GM18519 (cell line): ENCODE measurements around the gene ZYX.
"Not testable (repeated sequence)": the region's sequence is repeated elsewhere in the genome, so short reads cannot be mapped to it uniquely, and the experiment has no call there.

ENCODE experiments used
- ATAC-seq: cut with Tn5 transposase; IDR thresholded peaks from one replicate; pipeline ENCODE4 v1.9.1; 2021; ENCODE audit warnings: mild to moderate bottlenecking, moderate library complexity; ENCODE audit not compliant: unreplicated experiment, low FRiP score

ZYX gene

DNA sequence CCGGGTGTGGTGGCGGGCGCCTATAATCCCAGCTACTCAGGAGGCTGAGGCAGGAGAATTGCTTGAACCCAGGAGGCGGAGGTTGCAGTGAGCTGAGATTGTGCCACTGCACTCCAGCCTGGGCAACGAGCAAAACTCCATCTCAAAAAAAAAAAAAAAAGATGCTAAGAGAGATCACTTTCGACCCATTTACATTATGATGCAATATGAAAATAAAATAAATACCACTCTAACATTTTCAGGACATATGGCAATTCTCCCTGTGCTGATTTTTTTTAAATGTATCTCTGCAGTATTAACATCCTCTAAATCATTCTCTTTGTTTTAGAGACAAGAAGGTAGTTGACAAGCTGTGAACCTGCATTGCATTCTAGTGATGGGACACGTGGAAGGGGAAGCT lies 34.1 kb downstream of the ZYX start:
- ATAC-seq: not testable (repeated sequence)

DNA sequence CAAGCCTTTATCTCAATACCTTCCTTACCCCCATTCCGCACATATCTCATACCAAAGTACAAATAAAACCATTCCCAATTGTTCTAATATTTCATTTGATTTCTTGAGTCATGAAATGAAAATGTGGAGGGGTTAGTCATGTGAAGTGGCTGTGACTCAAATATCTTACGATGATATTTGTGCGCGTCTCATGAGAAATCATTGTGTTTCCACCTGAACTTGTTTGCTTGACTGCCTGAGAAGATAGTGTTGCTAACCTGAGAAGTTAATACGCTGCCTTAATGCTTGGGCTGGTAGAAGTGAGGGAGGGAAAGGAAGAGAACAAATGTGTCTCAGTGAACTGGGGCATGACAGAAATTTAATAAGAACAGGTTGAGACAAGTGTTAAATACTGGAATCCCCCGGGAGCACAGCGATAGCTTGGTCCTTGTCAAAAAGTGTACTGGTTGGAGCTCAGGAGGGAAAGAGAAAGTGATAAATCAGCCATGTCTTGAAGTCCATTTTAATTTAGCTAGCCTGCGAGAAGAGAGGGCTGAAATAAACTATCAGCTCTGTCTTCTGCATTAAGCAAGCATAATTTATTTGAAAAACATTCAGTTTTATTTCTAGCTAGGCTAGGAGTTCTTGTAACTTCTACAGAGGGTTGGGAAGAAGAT lies 34.7 kb downstream of the ZYX start:
- no peak for ATAC-seq

DNA sequence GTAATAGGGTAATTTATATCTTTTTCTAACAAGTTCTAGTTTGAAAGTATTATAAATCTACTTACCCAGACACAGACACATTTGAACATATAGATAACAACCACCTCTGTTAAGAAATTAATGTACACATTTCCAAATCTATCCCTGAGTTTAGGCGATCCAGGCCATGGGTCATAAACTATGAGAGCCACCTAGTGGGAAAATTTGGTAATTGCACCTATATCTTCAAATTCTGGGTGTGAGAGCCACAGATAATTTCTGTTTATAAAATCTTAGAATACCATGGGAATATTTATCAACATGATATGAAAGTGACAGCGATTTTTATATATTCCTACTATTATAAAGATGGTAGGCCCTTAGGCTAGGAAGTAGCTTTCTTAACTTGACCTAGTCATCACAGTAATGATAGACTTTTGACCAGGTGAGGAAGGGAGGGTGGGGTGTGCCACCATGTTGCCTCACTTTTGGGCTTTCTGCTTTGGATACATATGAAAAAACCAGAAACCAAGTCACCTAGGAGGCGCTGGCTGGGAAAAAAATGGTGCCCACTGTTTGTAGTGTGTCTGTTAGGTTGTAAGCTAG lies 35.5 kb downstream of the ZYX start:
- ATAC-seq: no peak

DNA sequence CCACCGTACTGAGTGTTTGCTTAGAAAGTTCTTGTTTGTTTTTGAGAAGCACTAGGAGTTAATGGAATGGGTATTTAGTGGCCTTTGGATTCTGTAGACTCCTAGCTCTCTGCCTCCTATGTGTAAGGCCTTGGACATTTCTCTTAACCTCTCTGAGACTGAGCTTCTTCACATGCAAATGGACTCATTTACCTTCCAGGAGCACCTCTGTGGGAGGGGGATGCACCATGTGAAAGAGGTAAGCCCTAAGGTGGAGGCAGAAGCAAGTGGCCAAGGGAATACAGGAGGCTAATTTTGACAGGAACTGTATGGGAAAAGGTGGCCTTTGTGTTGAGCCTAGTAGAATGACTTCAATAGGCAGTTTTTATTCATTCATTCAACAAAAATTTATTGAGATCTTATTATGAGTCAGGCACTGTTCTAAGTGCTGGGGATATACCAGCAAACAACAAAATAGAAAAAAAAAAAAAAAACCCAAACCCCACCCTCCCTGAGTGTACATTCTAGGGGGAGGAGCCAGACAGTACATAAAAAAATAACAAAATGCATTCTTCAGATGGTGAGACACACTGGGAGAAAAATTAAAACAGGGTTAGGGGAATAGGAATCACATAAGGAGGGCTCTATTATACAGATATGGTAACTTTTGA lies 36.7 kb downstream of the ZYX start:
- no peak for ATAC-seq

DNA sequence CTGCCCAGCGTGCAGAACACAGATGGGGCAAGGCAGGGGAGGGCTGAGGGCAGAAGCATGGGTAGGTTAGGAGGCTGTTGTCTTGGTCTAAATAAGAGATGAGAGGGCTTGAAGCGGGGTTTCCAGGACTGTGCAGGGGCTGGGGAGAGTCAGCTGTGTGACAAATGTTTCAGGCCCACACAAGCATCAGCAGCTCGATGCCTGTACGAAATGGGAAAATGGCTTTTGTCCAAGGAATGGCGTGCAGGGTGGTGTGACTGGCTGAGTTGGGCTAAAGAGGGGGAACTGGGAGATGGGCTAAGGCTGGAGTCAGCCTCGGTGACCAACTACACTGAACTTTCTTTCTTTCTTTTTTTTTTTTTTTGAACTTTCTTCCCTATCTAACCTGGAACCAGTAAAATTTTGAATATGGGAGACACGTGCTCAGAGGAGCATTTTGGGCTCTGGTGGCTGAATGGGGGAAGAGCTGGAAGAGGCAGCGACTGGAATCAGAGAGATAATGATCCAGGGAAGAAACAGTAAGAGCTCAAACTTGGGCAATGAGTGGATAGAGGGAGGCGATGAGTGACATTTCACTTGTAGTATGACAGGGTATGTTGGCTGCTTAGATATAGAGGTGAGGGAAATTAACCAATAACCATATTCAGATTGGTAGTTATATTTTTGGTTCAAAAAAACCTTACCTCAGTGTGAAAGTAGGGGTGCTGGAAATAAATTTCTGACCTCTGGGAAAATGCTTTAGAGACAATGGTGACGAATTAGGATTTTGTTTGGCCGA lies 37.7 kb downstream of the ZYX start:
- no peak for ATAC-seq

DNA sequence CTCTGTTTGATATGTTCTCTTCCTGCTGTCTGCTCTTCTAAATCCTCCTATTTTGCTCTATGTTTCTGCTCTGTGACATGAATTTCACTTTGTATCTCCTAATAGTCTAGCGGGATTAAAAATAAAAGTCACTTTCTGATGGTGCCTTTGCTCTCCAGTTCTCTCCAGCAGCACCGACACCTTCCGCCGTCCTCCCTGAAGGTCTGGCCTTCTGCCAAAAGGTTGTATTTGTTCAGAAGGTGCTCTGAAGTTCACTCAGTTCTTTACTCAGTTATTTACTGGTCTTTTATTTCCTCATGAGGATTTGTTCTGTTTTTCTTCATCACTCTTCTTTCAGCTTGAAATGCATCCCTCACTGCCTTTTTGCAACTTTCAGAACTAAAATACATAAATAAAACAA lies 38.7 kb downstream of the ZYX start:
- no peak for ATAC-seq

DNA sequence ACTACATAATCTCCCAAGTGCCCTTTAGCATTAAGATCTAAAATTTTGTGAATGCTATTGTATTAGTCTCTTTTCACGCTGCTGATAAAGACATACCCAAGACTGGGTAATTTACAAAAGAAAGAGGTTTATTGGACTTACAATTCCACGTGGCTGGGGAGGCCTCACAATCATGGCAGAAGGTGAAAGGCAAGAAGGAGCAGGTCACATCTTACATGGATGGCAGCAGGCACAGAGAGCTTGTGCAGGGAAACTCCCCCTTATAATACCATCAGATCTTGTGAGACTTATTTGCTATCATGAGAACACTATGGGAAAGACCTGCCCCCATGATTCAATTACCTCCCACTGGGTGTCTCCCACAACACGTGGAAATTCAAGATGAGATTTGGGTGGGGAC lies 39.5 kb downstream of the ZYX start:
- ATAC-seq: not testable (repeated sequence)

DNA sequence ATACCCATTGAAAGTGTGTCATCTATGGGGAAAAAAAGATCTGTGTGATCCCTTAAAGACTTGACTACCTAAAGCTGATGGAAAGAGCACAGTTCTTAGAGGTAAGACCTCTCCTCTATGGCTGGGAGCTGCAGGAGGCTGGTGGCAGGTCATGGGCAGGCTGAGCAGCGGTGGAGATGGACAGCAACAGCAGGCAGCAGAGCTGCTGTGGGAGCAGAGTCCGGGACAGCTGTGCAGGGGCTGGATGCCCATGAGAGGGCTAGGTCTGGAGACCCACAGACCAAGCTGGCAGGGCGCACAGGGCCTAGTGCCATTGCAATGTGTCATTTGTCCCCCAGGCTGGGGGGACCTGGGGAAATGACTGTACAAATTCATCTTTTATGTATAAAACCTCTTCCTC lies 40.9 kb downstream of the ZYX start:
- no peak for ATAC-seq

DNA sequence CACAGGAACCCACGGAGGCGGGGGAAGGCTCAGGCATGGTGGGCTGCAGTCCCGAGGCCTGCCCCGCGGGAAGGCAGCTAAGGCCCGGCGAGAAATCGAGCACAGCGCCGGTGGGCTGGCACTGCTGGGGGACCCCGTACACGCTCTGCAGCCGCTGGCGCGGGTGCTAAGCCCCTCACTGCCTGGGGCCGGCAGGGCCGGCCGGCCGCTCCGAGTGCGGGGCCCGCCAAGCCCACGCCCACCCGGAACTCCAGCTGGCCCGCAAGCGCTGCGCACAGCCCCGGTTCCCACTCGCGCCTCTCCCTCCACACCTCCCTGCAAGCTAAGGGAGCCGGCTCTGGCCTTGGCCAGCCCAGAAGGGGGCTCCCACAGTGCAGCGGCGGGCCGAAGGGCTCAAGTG lies 43.3 kb downstream of the ZYX start:
- not testable (repeated sequence) for ATAC-seq

DNA sequence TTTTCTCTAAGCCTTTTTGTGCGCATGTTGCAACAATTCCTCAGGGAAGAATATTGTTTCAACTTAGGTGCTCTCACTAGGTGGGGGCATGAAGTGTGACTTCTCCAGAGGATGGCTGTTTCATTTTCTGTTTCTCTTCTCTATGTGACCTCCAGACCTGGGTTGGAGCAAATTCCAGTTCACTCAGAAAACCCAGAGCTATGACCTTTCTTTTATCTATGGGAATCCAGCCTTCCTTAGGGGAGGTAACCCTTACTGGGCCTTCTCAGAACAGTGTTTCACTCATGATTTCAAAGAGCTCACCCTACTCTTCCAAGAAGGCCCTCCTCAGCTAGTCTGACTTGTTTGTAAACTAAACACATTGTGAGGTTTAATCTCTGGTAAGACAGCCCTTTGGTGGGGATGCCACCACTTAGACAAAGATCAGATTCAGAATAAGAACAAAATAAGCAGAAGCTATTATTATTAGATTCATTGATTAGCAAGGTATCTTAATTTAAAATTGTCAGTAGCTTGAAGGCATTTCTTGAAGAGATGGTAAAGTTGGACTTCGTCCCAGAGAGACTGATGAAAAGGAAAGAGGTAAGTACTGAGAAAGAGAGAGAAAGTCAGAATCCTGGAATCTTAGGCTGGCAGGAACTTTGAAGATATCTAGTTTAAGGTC lies 45.5 kb downstream of the ZYX start:
- no peak for ATAC-seq

DNA sequence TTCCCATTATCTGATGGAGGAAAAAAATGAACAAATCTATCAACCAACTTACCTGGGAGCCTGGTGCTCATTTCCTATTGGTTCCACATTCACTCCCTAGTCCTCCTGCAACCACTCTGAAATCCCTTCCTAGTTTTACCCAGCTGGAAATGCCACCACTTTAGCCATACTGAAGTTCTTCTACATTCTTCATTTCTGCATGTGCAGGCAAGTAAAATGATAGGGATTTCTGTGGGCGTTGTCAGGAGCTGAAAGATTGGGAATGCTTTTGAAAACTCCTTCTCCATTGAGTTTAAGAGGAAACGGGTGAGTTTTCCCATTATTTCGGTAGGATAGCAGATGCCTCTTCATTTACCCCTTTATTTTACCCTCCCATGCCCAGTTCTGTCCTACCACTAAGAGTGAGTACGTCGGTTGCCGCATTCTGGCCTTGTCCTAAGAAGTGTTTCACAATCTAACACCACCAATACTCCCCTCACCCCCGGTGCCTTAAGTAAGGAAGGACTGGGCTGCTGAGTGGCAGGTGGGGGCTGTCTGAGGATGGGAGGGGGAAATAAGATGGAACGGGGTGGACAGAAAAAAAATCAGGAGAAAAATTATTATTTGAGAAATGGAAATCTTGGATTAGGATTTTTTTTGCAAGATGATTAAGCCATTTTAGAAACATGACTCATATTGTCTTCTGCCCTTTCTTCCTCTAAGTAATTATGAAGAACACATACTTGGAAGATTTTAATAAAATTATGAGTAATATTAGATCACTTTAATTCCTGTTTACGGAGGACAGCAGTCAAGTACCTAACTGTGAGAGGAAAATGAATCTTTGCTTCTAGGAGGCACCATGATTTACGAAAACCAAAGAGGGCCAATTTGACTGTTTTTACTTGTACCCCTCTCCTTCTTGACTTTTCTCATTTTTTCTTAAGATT lies 48.9 kb downstream of the ZYX start:
- no peak for ATAC-seq

DNA sequence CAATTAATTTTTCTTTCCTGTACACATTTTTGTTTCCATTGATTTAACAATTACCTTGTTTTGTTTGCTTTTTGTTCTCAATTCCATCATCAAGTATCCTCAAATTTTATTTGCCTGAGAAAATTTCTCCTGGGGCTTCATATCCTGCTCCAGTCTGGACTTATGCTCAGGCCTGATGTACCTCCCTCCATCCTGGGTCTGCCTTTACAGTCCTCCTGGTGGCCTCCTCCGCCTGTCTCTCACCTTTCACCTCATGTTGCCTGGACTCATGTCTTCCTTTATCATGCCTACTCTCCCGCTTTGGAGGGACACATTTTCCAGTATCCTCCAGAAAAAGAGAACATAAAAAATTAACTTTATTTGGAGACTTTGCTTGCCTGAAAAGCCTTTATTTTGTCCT lies 50.0 kb downstream of the ZYX start:
- ATAC-seq: no peak

DNA sequence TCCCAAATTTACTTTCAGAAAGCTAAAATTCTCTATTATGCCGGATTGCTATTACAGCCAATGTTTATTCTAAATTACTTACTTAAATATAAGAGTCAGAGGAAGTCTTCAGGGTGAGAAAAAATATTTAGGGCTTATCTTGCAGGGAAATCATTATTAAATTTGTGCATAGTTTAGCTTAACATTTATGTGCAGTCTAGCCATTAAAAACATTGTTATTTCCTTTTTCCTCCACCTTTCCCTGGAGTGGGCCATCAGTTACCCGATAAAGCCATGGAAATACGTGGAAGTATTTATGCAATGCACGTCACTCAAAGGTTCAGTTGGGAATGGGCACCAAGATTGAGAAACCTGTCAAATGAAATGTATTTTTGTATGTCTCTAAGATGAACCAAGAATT lies 52.6 kb downstream of the ZYX start:
- no peak for ATAC-seq

DNA sequence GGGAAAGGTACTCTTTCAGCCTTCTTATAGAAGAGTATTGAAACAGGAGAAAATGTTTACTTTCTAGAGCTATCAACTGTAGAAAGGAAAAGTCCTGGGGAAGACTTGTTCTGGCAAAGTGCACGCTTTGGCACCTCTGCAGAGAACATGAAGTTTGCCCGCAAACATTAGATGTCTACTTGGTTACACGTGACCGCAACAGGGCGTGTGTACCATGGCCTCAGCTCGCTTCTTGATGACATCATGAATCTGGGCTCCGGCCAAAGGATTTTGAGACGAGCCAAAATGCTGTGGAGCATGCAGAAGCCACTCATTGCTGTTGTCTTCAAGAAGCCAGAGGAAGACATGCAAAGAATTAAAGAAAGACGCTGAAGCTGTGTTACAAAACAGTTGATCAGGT lies 53.5 kb downstream of the ZYX start:
- no peak for ATAC-seq

DNA sequence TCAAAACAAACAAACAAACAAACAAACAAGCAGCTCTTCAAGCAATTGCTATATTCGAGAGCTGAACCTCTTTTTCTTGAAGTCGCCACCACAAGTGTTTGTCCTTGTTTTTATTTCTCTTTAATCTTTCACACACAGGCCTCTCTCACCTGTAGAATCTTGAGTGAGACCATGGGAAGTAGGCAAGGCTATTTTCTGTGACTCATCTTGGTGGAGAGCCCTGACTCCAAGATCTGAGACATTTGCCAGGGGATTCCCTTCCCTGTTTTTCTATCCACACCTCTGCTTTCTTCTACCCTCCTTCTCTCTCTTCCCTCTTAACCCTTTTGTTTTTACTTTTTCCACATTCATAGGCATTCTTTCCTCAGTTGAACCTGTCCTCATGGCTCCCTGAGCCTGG lies 54.1 kb downstream of the ZYX start:
- no peak for ATAC-seq

DNA sequence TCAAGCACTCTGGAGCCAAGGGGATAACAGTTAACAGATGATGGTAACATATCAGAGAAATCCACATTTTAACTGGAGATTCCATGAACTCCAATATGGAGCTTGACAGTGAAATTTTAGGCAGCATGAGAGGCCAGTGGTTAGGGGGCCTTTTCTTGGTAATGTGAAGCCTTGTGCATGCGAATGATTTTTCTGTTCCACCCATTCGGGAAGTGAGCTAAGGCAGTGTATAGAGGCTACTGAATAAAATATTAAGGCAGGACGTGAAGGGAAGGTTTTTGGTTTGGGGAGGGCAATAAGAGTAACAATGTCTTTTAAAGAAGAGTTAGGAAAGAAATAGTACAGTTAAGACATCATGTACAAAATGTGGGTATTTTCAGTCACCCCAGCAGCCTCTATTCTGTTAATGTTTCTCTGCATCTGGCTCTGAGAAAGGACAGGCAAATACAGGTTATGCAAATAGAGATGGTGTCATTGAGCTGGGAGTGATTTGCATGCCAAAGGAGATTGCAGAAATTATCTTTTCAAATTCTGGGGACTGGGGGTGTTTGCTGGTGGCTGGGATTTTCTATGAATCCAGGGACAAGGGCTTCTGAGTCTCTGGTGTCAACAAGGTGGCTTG lies 55.3 kb downstream of the ZYX start:
- no peak for ATAC-seq

DNA sequence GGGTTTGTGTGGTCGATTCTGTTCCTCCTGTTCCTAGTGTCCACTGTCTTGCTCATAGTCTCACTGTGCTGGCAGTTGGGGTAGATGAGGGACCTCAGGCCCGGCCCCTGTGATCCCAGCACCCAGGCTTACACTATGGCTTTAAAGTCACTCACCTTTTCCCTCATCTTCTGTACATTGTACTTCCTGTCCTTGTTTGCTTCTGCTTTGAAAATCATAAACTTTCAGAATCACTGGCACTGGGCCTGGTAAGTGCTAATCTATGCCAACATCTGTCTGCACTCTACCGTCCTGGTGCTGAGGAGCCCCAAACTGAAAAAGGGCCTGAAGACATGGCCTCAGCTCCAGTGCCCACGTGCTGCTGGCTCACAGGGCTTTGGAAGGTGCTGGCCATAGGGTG lies 56.4 kb downstream of the ZYX start:
- no peak for ATAC-seq

DNA sequence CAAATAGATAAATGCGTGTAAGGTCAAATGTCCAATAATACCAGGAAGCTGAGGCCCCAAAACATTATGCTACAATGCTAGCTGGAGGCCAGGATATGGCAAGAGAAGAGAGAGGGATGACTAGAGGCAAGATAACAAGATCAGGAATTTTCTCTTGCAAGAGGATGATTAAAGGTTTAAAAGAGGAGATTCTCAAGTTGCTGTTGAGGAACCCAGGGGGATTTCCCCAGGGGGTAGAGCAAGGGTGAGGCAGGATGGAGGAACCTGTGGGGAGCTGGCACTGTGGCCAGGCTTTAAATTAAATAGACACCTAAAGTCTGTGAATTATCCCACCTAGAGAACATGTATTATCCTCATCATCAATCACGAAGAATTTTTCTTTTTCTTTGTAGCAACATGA lies 58.7 kb downstream of the ZYX start:
- ATAC-seq: no peak
